HPDE6-E6E7 (cell line): ENCODE data around the gene ZNF557.

ENCODE experiments used
- DNase-seq: peaks from one replicate; pipeline ENCODE4 v3.0.0; 2011; ENCODE audit warnings: missing footprints; ENCODE audit errors: extremely low spot score

ZNF557 gene

DNA sequence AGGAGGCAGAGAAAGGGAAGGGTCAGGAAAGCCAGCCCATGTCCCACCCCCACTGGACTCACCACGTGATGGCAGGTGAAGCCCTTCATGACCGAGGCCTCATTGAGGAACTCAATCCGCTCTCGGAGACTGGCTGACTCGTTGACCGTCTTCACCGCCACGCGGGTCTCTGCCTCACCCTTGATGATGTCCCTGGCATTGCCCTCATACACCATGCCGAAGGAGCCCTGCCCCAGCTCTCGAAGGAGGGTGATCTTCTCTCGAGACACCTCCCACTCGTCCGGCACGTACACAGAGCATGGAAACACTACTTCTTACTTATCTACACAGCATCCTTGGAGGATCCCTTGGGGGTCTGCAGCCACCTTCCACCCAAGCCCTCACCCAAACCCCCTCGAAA, 55.7 kb downstream of the ZNF557 start:
- DNase-seq = no peak

- DNase-seq = no peak
Measured at GRCh38 chr19:7126132-7126531, 56.6 kb downstream of the ZNF557 start.

- no peak for DNase-seq
Measured at GRCh38 chr19:7130043-7130442, 60.5 kb downstream of the ZNF557 start.

DNA sequence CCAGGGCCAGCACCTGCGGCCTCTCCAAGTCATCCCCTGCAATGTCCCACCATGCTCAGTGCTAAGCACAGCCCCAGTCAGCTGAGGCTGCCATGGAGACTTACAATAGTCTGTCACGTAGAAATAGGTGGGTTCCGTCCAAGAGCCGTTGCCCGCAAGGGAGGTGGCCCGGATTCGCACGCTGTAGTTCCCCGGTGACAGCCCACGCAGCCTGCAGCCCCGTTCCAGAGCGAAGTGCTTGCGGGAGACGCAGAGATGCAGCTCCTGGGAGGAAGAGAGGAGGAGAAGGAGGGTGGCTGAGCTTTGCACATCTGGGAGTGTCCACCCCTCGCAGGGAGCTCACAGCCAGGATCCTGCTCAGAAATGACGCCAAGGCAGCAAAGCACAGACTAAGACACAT, 62.6 kb downstream of the ZNF557 start:
- DNase-seq = no peak

- DNase-seq = no peak
Measured at GRCh38 chr19:7137120-7137519, 67.6 kb downstream of the ZNF557 start.
